Muscle layer of colon (tissue), 2 donors: ENCODE results near the gene SMARCAL1.

Source experiments
- H3K27ac ChIP-seq: one replicate; pipeline ENCODE4 v1.7.0; 2013; ENCODE audit warnings: low read depth, mild to moderate bottlenecking, low read length, moderate library complexity
- H3K27me3 ChIP-seq, 2 donors: one replicate each; pipeline ENCODE4 v1.7.0; 2013; ENCODE audit warnings: low read length in 2 of 2, mild to moderate bottlenecking in 2 of 2; ENCODE audit not compliant: insufficient read depth in 2 of 2, control insufficient read depth in 1 of 2
- H3K36me3 ChIP-seq: one replicate; pipeline ENCODE4 v1.7.0; 2013; ENCODE audit warnings: mild to moderate bottlenecking, low read length; ENCODE audit not compliant: insufficient read depth
- H3K4me1 ChIP-seq: one replicate; pipeline ENCODE4 v1.7.0; 2013; ENCODE audit warnings: mild to moderate bottlenecking, low read length; ENCODE audit not compliant: insufficient read depth
- H3K4me3 ChIP-seq, 2 donors: one replicate each; pipeline ENCODE4 v1.7.0; 2013; ENCODE audit warnings: low read length in 2 of 2, low read depth in 1 of 2, mild to moderate bottlenecking in 1 of 2, moderate library complexity in 1 of 2
- H3K9ac ChIP-seq: one replicate; pipeline ENCODE4 v1.7.0; 2013; ENCODE audit warnings: low read length
- H3K9me3 ChIP-seq: one replicate; pipeline ENCODE4 v1.7.0; 2013; ENCODE audit warnings: mild to moderate bottlenecking, low read length
- donor health status: abdominal sarcoma.
- donor health status: Adenocarcinoma of cecum.

The SMARCAL1 gene

DNA sequence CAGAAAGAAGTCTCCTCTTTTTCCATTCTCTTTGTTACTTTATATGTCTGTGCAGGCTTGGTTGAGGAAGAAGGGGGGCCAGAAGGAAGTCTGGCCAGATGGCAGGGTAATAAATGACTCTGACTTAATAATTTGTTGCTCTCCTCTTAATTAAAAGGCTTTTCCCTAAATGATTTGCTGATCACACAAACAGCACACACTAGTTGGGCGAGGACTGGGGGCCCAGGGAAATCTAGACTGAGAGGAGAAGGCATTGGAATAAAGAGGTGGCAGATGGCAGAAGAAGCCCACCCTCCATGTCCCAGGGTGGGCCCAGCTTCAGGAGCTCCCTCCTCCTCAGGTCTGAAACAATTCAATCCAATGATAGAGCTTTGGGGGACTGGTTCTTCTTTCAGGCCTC, 12.7 kb upstream of the SMARCAL1 start:
- no peak overlapping the region for H3K27ac ChIP-seq
- no peak overlapping the region for H3K4me3 ChIP-seq
- no peaks in the 10 kb centered on the region for H3K9me3 ChIP-seq
- no peaks in the 10 kb centered on the region for H3K27me3 ChIP-seq
- H3K36me3 ChIP-seq, result no peaks in the 10 kb centered on the region
- H3K4me1 ChIP-seq, result no peaks in the 10 kb centered on the region
- no peak overlapping the region for H3K9ac ChIP-seq

- Histone ChIP-seq H3K9ac (no peak overlapping the region), H3K9me3 (no peaks in the 10 kb centered on the region), H3K27ac (no peak overlapping the region), H3K27me3 (peaks cover 0 to 5% of the 10 kb centered on the region in 2 donors), H3K36me3 (no peaks in the 10 kb centered on the region), H3K4me1 (no peaks in the 10 kb centered on the region), H3K4me3 (no peak overlapping the region)
Observed at GRCh38 chr2:216402751-216403150, 9.5 kb upstream of the SMARCAL1 start.

DNA sequence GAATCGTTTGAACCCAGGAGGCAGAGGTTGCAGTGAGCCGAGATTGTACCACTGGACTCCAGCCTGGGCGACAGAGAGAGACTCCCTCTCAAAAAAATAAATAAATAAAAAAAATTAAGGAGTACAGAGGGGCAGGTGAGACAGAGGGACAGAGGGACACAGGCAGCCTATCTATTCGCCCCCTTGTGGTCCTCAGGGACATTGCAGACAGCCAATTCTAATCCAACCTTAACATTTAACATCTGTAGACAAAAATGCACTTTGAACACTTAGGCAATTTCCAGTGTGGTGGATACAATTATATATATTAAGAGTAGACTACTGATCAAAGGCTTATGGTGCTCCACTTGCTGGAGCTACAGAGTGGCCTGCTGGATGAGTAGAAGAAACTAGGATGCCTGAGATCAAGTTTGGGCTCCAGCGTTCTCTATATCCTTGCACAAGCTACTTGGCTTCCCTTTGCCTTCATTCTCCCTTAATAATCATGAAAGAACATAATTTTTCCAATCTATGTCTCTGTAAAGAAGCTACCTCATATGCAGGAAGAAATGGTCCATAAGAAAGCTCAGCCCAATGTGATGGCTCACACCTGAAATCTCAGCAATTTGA, 8.2 kb upstream of the SMARCAL1 start:
- Histone ChIP-seq H3K27me3 (peaks cover 0 to 5% of the 10 kb centered on the region in 2 donors), H3K4me1 (no peaks in the 10 kb centered on the region), H3K36me3 (no peaks in the 10 kb centered on the region), H3K4me3 (no peak overlapping the region), H3K27ac (no peak overlapping the region), H3K9ac (no peak overlapping the region), H3K9me3 (no peaks in the 10 kb centered on the region)

- Histone ChIP-seq H3K9me3 (no peaks in the 10 kb centered on the region), H3K27me3 (peaks cover 0 to 5% of the 10 kb centered on the region in 2 donors), H3K4me3 (no peak overlapping the region), H3K36me3 (no peaks in the 10 kb centered on the region), H3K9ac (no peak overlapping the region), H3K27ac (no peak overlapping the region), H3K4me1 (no peaks in the 10 kb centered on the region)
Observed at GRCh38 chr2:216405588-216405987, 6.7 kb upstream of the SMARCAL1 start.

DNA sequence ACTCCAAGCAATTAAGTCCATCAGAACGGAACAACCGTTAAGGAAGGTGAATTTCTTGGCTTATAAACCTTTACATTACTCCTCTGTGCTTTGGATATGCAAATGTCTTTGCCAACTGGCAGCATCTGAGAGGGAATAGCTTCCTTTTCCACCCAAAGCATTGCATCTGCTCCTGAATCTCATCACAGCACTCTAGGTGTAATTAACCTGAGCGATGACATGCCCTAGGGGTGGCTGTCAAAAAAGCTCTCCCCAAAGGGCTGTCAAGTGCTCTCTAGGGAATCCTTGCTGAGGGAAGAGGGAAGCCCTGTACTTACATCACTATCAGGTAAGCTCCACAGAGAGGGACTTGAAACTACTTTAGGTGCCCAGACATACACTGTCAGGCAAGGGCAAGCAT, 5.5 kb upstream of the SMARCAL1 start:
- Histone ChIP-seq H3K27me3 (peaks cover 0 to 5% of the 10 kb centered on the region in 2 donors), H3K9ac (no peak overlapping the region), H3K4me1 (no peaks in the 10 kb centered on the region), H3K36me3 (no peaks in the 10 kb centered on the region), H3K4me3 (no peak overlapping the region), H3K27ac (no peak overlapping the region), H3K9me3 (no peaks in the 10 kb centered on the region)

GRCh38 chr2:216408426-216409290, 3.6 kb upstream of the SMARCAL1 start:
- Histone ChIP-seq H3K36me3 (no peaks in the 10 kb centered on the region), H3K9ac (no peak overlapping the region), H3K4me1 (peaks cover 5% of the 10 kb centered on the region), H3K27ac (no peak overlapping the region), H3K9me3 (no peaks in the 10 kb centered on the region), H3K4me3 (no peak overlapping the region), H3K27me3 (peaks cover 0 to 5% of the 10 kb centered on the region in 2 donors)

DNA sequence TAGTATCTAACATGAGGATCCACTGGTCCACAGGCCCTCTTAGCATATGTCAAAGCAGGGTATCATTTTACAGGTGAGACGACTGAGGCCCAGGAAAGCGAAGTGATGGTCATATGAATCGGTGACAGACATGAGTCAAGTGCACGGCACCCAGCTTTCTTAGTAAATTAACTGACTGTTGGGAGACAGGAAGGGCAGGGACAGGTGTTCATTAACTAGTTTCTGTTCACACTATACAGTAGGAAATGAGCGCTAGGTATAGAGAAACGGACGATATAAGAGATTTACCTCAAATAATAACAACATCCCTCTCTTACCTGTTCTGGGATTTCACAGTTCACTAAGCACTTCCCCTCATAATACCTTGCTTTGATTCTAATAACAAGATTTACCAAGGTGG, 1.7 kb upstream of the SMARCAL1 start:
- H3K36me3 ChIP-seq, result peaks cover 7% of the 10 kb centered on the region
- no peak overlapping the region for H3K9ac ChIP-seq
- H3K27me3 ChIP-seq, result peaks cover 0 to 5% of the 10 kb centered on the region in 2 donors
- H3K9me3 ChIP-seq, result no peaks in the 10 kb centered on the region
- no peak overlapping the region for H3K27ac ChIP-seq
- peaks cover 9% of the 10 kb centered on the region for H3K4me1 ChIP-seq
- H3K4me3 ChIP-seq, result no peak overlapping the region

DNA sequence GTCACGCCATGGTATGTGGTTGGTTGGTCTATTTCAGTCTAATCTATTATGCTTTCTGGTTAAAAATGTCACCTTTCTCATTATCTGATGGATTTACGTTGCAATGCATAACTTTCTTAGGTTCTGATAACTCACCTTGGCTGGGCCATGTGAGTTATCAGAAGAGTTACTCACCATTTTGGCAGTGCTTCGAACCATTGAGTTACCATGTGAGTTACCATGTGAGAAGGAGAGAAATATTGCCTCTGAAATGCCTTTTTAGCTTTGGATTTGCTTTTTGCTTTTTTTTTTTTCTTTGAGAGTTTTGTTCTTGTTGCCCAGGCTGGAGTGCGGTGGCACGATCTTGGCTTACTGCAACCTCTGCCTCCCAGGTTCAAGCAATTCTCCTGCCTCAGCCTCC, 1.6 kb downstream of the SMARCAL1 start:
- H3K9me3 ChIP-seq, result no peaks in the 10 kb centered on the region
- H3K27ac ChIP-seq, result no peak overlapping the region
- H3K27me3 ChIP-seq, result no peaks in the 10 kb centered on the region
- H3K36me3 ChIP-seq, result peaks cover 16% of the 10 kb centered on the region
- peaks cover 9% of the 10 kb centered on the region for H3K4me1 ChIP-seq
- no peak overlapping the region for H3K4me3 ChIP-seq
- H3K9ac ChIP-seq, result no peak overlapping the region

GRCh38 chr2:216414772-216415319, 2.6 kb downstream of the SMARCAL1 start:
- Histone ChIP-seq H3K9ac (no peak overlapping the region), H3K27me3 (no peaks in the 10 kb centered on the region), H3K4me1 (peaks cover 9% of the 10 kb centered on the region), H3K27ac (no peak overlapping the region), H3K36me3 (peaks cover 20% of the 10 kb centered on the region), H3K4me3 (no peak overlapping the region), H3K9me3 (no peaks in the 10 kb centered on the region)

GRCh38 chr2:216415541-216415940, 3.3 kb downstream of the SMARCAL1 start:
- Histone ChIP-seq H3K27me3 (no peaks in the 10 kb centered on the region), H3K9me3 (no peaks in the 10 kb centered on the region), H3K9ac (no peak overlapping the region), H3K4me1 (peaks cover 9% of the 10 kb centered on the region), H3K27ac (no peak overlapping the region), H3K4me3 (no peak overlapping the region), H3K36me3 (peaks cover 25% of the 10 kb centered on the region)

GRCh38 chr2:216416571-216417307, 4.5 kb downstream of the SMARCAL1 start:
- peaks cover 9% of the 10 kb centered on the region for H3K4me1 ChIP-seq
- no peaks in the 10 kb centered on the region for H3K27me3 ChIP-seq
- no peak overlapping the region for H3K9ac ChIP-seq
- H3K27ac ChIP-seq, result no peak overlapping the region
- no peaks in the 10 kb centered on the region for H3K9me3 ChIP-seq
- peaks cover 36% of the 10 kb centered on the region for H3K36me3 ChIP-seq
- no peak overlapping the region for H3K4me3 ChIP-seq
